Right forelimb (tissue), 1 donor: ENCODE results near the gene CACNA1C.

Source experiments
- DNase-seq: peaks from one replicate; pipeline ENCODE4 v3.0.0-alpha.2; 2018

Gene CACNA1C

GRCh38 chr12:2378835-2379330, 326.1 kb downstream of the CACNA1C start:
- no peak for DNase-seq

DNA sequence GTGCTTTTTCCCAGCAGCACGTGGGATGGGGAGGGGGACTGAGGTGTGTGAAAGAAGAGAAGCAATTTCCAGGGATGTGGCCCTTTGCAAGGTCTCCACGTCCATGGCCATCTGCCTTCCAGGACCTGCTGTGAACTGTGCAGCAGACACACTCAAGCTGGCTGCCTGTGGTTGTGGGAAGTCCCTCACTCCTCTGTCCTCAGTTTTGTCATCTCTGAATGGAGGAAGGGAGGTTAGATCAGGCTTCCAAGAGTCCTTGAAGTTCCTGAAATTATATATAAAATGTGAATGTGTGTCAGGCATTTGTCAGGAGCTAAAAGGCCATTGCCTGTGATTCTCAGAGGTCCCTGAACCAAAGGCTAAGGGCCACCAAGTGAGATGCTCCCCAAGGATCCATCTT, 328.2 kb downstream of the CACNA1C start:
- no peak for DNase-seq

DNA sequence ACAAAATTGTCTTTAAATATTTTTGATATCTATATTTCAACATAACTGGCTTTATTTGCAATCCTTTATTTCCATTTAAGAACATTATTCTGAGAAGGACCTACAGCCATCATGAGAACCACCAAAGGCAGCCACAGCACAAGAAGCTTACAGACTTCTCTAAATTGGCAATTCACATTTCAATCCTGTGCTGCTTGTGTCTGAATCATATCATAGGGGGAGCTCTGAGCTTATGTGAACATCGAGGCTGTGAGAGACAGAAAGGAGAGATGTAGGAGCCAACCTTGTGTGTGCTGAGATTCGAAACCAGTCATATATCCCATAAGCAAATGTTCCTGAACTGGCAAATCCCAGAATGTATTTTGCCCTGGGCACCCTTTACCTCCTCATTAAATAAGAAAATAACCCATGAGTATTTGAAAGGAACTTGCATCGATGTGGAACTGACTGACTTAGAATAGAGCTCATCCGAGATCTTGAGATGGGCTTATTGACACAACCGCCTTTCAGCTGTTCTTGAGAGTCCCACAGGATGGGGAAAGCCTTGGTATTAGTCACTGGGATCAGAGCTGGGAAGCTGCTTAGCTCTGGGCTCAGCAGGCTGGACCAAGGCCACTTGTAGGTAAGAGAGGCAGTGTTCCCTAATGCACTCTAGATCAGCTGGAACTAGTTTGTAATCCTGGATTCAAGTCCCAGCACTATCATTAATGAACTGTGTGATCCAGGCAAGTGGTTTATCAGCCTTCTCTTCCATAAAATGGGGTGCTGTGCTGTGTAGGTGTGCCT, 329.8 kb downstream of the CACNA1C start:
- peak; percentile 17 for DNase-seq

DNA sequence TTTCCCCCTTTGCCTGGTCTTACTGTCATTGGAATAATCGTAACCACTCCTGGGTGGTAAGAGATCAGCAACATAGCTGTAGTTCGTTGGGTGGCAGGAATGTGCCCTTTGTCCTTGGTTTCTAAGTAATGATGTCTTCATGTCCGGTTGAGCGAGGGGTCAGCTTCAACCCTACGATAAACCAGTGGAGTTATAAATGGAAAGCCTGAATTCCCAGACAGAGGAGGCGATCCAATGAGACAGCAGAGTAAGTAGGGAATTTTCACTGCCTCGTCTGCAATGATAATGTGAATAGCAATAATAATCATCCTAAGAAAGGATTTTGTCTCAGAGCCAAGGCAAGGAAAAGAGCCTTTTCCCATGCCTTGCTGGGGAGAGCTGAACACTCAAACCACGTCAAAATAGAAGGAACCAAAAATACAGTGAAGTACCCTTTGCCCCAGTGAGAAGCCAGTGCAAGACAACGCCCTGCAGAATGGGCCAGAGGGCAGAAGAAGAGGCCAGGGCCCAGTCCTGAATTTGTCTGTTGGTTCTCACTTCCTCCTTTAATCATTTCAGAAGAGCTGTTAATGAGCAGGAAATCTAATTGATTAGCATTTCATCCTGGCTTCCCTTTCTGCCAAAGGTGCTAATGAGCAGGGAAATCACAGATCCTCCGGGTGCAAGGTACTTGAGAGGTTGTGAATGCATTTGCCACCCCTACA, 330.7 kb downstream of the CACNA1C start:
- peak; percentile 27 for DNase-seq

GRCh38 chr12:2384029-2384386, 331.2 kb downstream of the CACNA1C start:
- peak; percentile 6 for DNase-seq

GRCh38 chr12:2384533-2385351, 332.0 kb downstream of the CACNA1C start:
- DNase-seq, result peak; percentile 71

DNA sequence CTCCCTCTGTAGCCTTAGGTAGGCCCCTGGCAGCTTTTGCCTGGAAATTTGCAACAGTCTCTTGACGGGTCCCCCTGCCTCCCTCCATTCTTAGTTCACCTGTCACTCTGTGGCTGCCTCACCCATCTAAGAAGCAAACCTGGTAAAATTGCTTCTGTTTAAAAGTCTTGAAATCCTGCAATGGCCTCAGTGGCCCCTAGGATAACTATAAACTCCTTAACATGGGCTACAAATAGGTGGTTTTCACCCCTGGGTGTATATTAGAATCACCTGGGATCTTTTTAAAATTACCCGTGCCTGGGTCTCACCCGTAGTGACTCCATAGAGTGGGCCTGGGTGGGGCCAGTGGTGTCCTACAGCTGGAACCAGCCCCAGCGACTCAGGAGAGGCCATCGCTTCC, 332.7 kb downstream of the CACNA1C start:
- no peak for DNase-seq

DNA sequence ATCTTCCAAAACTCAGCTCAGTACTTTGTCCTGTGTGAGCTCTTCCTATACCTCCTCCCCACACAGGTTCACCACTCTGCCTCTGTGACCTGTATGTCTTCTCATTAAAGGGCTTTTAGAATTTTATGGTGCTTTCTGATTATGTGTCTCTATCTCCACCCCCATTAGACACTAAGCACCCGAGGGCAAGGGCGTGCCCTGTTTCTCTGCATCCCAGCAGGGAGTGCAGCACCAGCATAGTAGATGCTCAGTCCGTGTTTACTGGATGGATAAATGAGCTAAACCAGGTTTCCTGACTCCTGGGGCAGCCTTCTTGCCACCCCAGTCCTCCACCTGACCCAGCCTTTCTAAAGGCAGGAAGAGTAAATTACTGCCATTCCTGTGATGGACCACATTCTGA, 333.8 kb downstream of the CACNA1C start:
- DNase-seq, result peak; percentile 26

DNA sequence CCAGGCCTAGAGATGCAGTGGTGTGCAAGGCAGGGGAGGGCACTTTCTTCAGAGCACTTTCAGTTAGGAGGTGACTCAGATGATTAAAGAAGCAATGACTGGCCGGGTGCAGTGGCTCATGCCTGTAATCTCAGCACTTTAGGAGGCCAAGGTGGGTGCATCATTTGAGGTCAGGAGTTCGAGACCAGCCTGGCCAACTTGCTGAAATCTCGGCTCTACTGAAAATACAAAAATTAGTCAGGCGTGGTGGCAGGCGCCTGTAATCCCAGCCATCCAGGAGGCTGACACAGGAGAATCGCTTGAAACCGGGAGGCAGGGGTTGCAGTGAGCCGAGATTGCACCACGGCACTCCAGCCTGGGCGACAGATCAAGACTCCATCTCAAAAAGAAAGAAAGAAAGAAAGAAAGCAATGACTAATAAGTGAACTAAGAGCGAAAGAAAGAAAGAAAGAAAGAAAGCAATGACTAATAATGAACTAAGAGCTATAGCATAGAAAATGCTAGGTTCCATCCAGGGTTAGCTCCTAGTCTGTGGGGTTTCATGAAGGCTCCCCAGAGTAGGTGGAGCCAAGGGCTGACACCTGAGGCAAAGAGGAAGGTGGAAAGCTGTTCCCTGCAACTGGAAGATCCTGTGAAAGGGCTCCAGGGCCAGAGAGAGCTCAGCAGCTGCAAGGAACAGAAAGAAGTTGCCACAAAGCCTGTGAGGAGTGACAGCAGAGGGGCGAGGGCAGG, 334.5 kb downstream of the CACNA1C start:
- peak; percentile 2 for DNase-seq

DNA sequence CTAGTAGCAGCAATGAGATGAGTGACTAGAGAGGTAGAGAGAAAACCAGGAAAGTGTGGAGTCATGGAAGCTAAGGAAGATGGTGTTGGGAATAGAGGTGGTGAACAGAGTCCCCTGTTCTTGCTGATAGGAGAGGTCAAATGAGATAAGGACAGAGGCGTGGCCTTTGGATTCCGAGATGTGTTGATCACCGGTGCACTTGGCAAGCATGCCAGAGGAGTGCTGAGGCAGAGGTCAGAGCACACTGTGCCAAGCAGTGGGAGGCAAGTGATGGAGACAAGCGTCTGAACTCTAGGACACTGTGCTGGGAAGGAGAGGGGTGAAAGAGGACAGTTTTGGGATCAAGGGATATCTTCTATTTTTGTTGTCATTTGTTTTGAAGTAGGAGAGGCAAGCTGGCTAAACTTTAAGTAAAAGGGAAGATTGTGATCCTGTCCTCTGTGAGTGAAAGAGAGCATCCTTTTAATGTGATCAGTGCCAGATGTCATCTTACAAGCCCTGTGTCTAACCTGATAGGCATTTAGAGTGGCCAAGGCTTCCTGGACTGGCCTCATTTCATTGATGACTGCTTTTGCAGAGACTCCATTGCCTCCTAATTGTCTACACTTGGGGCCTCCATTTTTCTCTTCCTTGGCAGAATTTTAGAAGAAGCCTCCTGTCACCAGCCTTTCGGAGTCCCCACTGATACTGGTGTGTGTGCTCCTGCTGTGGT, 336.4 kb downstream of the CACNA1C start:
- no peak for DNase-seq

DNA sequence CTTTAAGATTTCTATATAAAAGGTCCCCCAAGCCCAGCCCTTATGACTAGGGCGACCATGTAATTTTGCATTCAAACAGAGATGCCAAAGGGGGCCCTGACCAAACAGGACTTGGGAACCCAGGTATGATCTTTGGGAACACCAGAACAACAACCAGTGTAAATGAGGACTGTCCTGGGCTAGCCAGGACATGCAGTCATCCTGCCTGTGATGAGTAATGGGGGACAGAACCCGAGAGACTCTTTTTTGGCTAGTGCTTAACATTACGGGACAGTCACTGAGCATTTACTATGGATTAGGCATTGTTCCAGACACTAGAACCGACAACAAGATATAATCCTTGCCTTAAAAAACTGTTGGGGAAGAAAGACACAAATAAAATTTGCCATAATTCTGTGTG, 337.3 kb downstream of the CACNA1C start:
- DNase-seq, result peak; percentile 4

- peak; percentile 18 for DNase-seq
Measured at GRCh38 chr12:2390850-2391390, 338.1 kb downstream of the CACNA1C start.

DNA sequence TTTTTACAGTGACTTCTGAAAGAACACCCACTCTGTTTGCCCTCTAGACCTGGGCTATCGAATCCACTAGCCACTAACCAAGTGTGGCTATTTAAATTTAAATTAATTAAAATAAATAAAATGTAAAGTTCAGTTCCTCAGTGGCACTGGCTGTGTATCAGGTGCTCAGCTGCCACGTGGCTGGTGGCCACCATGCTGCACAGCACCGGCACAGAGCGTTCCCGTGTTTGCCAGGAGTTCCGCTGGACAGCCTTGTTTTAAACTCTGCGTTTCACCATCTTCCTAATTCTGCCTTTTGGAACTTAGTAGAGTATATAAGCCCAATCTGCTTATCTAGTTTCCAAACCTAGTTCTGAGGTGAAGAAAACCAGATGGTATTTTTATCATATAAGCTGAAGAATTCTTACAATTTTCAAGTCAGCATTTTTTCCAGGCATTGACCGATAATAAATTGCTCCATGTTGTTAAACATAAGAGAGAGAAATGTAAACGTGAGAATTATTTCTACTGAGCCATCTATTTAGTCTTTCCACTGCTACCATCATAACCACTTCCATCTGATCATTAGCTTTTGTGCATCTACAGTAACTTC, 339.0 kb downstream of the CACNA1C start:
- DNase-seq, result no peak

- no peak for DNase-seq
Measured at GRCh38 chr12:2393016-2393415, 340.2 kb downstream of the CACNA1C start.

GRCh38 chr12:2393996-2394395, 341.2 kb downstream of the CACNA1C start:
- no peak for DNase-seq

DNA sequence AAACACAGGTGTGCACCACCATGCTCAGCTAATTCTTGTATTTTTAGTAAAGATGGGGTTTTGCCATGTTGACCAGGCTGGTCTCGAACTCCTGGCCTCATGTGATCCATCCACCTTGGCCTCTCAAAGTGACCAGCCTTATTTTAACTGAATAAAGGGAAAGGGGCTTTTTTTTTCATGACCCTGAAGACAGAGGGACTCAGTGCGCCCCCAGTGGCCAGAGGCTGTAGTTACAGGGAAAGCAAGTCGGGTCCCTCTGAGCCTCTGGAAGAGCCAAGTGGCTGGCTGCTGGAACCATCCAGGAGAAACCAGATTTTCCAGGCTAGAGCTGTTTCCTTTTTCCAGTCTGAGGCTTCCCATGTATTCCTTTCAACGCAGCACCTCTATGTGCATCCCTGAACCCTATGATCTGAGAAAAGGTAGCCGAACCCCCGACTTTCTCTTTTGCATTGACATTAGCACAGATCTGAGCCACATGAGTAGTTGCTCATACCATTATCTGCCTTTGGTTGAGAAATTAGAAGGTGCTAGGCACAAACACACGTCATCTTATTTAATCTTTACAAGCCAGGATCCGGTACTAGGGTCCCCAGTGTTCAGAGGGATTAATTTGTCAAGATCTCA, 342.7 kb downstream of the CACNA1C start:
- no peak for DNase-seq

- peak; percentile 64 for DNase-seq
Measured at GRCh38 chr12:2396448-2396871, 343.7 kb downstream of the CACNA1C start.

DNA sequence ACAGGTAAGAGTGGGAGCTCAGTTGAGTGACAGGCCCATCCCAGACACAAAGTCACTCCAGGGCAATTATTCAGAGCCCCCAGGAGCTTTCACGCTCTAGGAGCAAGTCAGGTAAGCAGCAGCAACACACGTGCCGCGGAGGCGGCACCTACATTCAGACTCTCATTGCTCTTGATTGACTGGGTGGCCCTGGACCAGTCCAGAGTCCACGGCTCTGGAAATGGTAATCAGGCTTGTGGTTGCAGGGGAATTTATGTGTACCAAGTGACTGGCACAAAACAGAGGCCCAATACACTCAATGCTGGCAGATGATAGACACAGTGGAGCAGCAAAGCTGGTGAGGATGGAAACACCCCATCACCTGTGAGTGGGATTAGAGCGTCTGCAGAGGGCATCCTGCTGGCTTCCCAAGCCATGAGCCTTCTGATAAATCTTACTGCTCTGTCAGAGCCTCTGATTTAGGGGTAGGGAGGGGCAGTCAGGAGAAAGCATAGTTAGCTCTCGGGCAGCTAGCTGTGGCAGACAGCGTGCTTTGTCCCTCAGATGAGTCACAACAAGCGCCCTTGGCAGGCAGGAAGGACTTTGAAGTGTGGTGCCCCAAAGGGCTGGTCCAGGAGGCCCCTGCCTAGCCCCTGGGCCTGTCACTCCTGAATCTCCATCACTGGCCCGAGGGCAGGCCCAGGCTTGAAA, 344.7 kb downstream of the CACNA1C start:
- no peak for DNase-seq

- DNase-seq, result no peak
Measured at GRCh38 chr12:2401040-2401439, 348.3 kb downstream of the CACNA1C start.

- DNase-seq, result no peak
Measured at GRCh38 chr12:2402073-2402579, 349.3 kb downstream of the CACNA1C start.
